Measurements from ENCODE around the gene EFCAB12. TPM values are rescaled to one million over a fixed set of nuclear protein-coding genes. Genes with fewer than 3 reads are reported as not detected.
"Not testable (repeated sequence)": the region's sequence is repeated elsewhere in the genome, so short reads cannot be mapped to it uniquely, and the experiment has no call there.

The EFCAB12 gene
- total RNA-seq, 1 donor from 2014 or later = 6.0 TPM

- H3K27me3 Mint-ChIP-seq = peaks cover 4% of the 10 kb centered on the region
- H3K4me1 Mint-ChIP-seq (ENCODE audit: unreplicated experiment) = no peaks in the 10 kb centered on the region
- H3K27ac Mint-ChIP-seq = no peak overlapping the region
- DNase-seq (ENCODE audit: extremely low spot score, unreplicated experiment) = no peak
- H3K36me3 Mint-ChIP-seq = no peaks in the 10 kb centered on the region
- no peak overlapping the region for H3K4me3 Mint-ChIP-seq
- TF ChIP-seq CTCF (conservative IDR thresholded peaks at IDR 0.05) = no peak
- no peaks in the 10 kb centered on the region for H3K9me3 Mint-ChIP-seq
Observed at GRCh38 chr3:129366312-129366831, 62.1 kb downstream of the EFCAB12 start.

GRCh38 chr3:129365296-129366136 is 62.9 kb downstream of the EFCAB12 start:
- no peak for TF ChIP-seq CTCF (conservative IDR thresholded peaks at IDR 0.05)
- no peak for DNase-seq (ENCODE audit: extremely low spot score, unreplicated experiment)
- Mint-ChIP-seq H3K4me3 (no peak overlapping the region), H3K9me3 (no peaks in the 10 kb centered on the region), H3K36me3 (no peaks in the 10 kb centered on the region), H3K27me3 (peaks cover 4% of the 10 kb centered on the region), H3K27ac (no peak overlapping the region), H3K4me1 (ENCODE audit: unreplicated experiment) (no peaks in the 10 kb centered on the region)

- H3K36me3 Mint-ChIP-seq; H3K4me1 Mint-ChIP-seq (ENCODE audit: unreplicated experiment); H3K27ac Mint-ChIP-seq; H3K4me3 Mint-ChIP-seq; DNase-seq (ENCODE audit: extremely low spot score, unreplicated experiment); H3K27me3 Mint-ChIP-seq; H3K9me3 Mint-ChIP-seq: not testable (repeated sequence)
Observed at GRCh38 chr3:129364811-129365210, 63.6 kb downstream of the EFCAB12 start.

- not testable (repeated sequence) for H3K4me1 Mint-ChIP-seq (ENCODE audit: unreplicated experiment); H3K27ac Mint-ChIP-seq; DNase-seq (ENCODE audit: extremely low spot score, unreplicated experiment); H3K9me3 Mint-ChIP-seq; H3K4me3 Mint-ChIP-seq; H3K27me3 Mint-ChIP-seq; H3K36me3 Mint-ChIP-seq
Observed at GRCh38 chr3:129363356-129363755, 65.1 kb downstream of the EFCAB12 start.

- Mint-ChIP-seq H3K4me1 (ENCODE audit: unreplicated experiment) (peaks cover 3% of the 10 kb centered on the region), H3K27ac (no peak overlapping the region), H3K36me3 (no peaks in the 10 kb centered on the region), H3K27me3 (no peaks in the 10 kb centered on the region), H3K9me3 (no peaks in the 10 kb centered on the region), H3K4me3 (no peak overlapping the region)
- TF ChIP-seq CTCF (conservative IDR thresholded peaks at IDR 0.05) = no peak
- no peak for DNase-seq (ENCODE audit: extremely low spot score, unreplicated experiment)
Observed at GRCh38 chr3:129360705-129361460, 67.6 kb downstream of the EFCAB12 start.

GRCh38 chr3:129360171-129360611 is 68.2 kb downstream of the EFCAB12 start:
- no peaks in the 10 kb centered on the region for H3K36me3 Mint-ChIP-seq
- DNase-seq (ENCODE audit: extremely low spot score, unreplicated experiment) = no peak
- H3K27me3 Mint-ChIP-seq = no peaks in the 10 kb centered on the region
- no peak overlapping the region for H3K27ac Mint-ChIP-seq
- TF ChIP-seq CTCF (conservative IDR thresholded peaks at IDR 0.05) = no peak
- H3K9me3 Mint-ChIP-seq = no peaks in the 10 kb centered on the region
- H3K4me3 Mint-ChIP-seq = no peak overlapping the region
- H3K4me1 Mint-ChIP-seq (ENCODE audit: unreplicated experiment) = peaks cover 3% of the 10 kb centered on the region

All from type B pancreatic cell (in vitro differentiated cells).